CMK (cell line): ENCODE data around the gene TSFM.

Source experiments
- DNase-seq: peaks from one replicate; pipeline ENCODE4 v3.0.0-alpha.2; 2010; ENCODE audit warnings: low read depth

TSFM gene

GRCh38 chr12:57834086-57834876 lies 51.7 kb downstream of the TSFM start:
- DNase-seq, result no peak

- DNase-seq, result no peak
These were observed 53.0 kb downstream of the TSFM start for GRCh38 chr12:57835366-57836288.

GRCh38 chr12:57836442-57837375 lies 54.1 kb downstream of the TSFM start:
- DNase-seq, result no peak

- no peak for DNase-seq
These were observed 55.4 kb downstream of the TSFM start for GRCh38 chr12:57837864-57838562.

GRCh38 chr12:57838594-57839302 lies 56.2 kb downstream of the TSFM start:
- DNase-seq, result no peak

DNA sequence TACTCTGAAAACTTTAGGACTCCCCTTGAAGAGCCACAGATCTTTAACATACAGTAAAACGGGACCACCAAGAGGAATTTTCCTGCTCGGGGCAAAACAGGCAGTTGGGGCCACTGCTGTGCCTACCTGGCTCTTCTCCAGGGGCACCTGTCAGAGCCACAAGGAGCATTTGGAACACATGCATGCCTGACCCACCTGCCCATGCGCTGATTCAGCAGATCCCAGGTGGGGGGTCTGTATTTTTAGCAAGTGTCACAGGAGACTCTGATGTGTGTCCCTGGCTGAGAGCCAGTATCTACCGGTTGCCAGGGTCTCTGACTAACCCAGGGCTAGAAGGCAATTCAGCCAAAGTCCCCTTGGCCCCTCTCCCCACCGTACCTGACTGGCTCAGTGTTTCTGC lies 57.4 kb downstream of the TSFM start:
- DNase-seq, result no peak

GRCh38 chr12:57840726-57841125 lies 58.1 kb downstream of the TSFM start:
- no peak for DNase-seq

GRCh38 chr12:57841445-57841844 lies 58.9 kb downstream of the TSFM start:
- DNase-seq, result no peak

DNA sequence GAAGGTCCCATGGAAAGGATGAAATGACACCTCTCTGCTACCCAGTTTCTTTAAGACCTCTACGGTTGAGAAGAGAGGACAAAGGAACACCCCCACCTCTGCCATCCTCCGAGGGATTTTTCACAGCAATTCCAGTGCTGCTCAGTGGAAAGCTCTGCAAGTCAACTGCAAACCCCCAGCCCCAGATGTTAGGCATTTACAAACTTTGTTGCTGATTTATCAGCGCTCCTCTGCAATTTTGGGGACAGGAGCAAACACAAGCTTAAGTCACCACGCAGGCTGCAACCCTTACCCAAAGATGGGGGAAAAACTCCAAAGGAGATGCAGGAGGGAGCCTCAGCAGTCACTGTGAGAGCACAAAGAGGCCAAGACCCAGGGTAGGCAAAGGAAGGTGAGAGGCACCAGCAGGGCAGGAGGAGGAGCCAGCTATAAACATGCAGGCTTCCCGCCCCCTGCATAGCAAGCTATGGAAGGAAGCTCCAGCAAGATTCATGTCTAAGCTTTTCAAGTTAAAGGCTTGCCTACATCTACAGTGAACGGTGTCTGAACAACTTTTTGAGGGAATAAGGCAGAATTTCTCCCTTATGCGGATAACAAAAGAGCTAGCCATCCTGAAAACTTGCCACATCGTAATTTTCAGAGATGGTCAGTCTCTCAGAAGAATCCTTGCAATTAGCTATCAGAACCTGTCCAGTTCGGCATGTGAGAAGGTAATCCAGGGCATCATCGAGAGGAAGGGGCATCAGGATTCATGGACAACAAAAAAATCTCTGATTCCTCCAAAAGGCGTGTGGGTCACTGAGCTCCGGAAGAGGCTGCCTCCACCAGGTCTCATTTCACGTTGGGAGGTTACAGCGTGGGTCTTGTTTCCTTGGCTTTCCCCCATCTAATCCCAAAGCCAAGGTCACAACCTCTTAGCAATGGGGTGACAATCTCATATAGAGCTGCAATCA lies 60.0 kb downstream of the TSFM start:
- DNase-seq, result no peak

- DNase-seq, result no peak
These were observed 62.3 kb downstream of the TSFM start for GRCh38 chr12:57844709-57845477.

DNA sequence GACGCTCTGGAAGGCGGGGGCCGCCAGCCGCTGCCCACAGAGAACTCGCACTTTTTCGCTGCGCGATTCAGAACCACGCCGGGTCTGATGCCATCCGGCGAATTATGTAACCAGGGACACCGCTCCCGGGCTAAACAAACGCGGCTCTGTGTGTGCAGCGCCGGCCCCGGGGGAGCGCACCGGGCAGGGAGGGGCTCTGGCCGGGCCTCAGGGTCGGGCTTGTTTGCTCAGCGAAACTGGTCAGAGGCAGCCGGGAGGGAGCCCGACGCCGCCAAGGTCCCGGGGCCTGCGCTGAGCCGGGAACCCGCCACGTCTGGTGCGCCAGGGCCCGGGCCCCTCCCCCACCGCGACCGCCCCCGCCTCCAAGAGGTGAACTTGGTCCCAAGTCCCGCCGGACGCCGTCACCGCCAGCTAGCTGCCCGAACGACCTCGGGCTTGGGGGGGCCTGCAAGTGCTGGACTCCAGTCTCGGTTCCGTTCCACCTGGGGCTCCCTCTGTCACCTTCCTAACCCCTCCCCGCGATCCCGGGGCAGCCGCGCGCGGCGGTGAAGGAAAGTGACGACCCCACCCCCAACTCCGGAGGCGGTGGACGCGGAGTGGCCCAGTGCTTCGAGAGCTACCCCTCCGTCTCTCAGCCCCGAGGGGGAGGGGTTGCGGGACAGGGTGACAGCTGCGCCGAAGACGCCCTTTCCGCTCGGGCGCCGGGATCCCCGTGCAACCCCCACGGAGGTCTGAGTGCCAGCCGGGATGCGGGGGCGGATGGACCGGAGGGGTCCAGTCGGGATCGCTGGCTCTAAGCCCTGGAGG lies 63.1 kb downstream of the TSFM start:
- DNase-seq, result peak; percentile 56

DNA sequence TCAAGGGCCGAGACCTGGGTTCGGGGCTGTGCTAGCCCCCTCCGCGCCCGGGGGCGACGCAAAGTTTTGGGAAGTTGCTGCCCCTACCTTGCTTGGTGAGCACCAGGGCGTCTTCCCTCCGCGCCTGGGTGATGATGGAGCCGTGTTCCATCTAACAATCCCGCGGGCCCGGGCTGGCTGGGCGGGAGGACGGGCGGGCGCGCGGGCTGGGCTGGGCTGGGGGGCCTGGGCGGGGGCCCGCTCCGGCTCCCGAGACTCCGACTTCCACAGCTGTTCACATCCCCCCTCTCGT lies 63.6 kb downstream of the TSFM start:
- no peak for DNase-seq

DNA sequence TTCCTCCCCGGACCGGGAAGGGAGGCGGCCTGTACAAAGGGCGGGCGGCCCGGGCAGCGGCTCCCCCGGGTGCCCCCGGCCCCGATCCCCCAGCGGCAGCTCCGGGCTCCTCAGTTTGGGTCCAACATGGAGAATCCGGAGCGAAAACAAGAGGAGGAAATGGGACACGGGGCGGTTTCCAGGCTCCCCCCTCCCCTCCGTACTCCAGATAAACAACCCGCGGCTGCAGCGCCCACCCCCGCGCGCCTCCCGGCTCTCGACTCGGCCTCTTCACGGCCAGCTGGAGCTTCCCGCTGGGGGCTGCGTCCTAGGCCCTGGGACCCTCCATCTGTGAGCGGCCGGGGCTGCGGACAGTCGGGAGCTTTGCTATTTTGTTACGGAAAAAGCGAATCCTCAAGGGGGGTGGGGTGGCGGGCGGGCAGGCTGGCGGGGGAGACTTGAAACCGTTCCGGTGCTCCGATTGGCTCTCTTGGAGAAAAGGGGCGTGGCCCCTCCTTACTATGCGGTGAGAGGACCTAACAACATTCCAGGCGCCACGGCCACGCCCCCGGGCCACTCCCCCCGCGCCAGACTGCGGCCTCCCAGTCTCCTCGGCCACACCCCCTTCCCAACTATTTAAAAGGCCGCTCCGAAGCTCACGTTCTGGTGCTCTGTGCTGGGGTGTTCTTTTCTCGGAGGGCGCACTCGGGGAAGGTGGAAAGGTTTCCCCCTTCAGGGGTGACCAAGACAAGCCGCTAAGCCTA lies 64.2 kb downstream of the TSFM start, which contains the start of gene CTDSP2:
CTDSP2 (minus strand) TSS at position 153 of the 743 bp plus-strand sequence. CDS start 294 bp downstream, outside the sequence.
- DNase-seq, result peak; percentile 92
